Right lung (tissue), 10 donors: ENCODE data around the gene PLBD1. TPM values are rescaled to one million over a fixed set of nuclear protein-coding genes. Genes with fewer than 3 reads are reported as not detected.

Experiments
- DNase-seq, 2 donors: peaks; one replicate each; pipeline ENCODE4 v3.0.0-alpha.2; 2013
- long read RNA-seq, 8 donors: transcript quantifications; one replicate each; lab custom pipeline, GENCODE V29; 2026
- polyA plus RNA-seq, 5 donors: library from polyadenylated mRNA; unstranded; fragments of 120-200 nt; gene quantifications; one replicate each; pipeline versions ENCODE4 v1.2.1 to v1.2.3, GENCODE V29; 2013; ENCODE audit warnings: inconsistent platforms in 1 of 5, low replicate concordance in 1 of 5; ENCODE audit not compliant: insufficient read length in 5 of 5, insufficient read depth in 1 of 5

The PLBD1 gene, protein sequence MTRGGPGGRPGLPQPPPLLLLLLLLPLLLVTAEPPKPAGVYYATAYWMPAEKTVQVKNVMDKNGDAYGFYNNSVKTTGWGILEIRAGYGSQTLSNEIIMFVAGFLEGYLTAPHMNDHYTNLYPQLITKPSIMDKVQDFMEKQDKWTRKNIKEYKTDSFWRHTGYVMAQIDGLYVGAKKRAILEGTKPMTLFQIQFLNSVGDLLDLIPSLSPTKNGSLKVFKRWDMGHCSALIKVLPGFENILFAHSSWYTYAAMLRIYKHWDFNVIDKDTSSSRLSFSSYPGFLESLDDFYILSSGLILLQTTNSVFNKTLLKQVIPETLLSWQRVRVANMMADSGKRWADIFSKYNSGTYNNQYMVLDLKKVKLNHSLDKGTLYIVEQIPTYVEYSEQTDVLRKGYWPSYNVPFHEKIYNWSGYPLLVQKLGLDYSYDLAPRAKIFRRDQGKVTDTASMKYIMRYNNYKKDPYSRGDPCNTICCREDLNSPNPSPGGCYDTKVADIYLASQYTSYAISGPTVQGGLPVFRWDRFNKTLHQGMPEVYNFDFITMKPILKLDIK
- 10 to 100 TPM; 29.4 to 34.1 (median 31.6) TPM for polyA plus RNA-seq
- long read RNA-seq, donor 1, transcript PLBD1-201 (11 exons, 2,426 nt), result major isoform, 12 of 54 reads
- long read RNA-seq, donor 1, partial matches to known transcripts, result 42 of 54 reads
- long read RNA-seq, donor 1, other reads (novel, unspliced or antisense), result 0 of 54 reads
- long read RNA-seq, donor 2, transcript PLBD1-201 (11 exons, 2,426 nt), result major isoform, 8 of 25 reads
- long read RNA-seq, donor 2, partial matches to known transcripts, result 17 of 25 reads
- long read RNA-seq, donor 2, other reads (novel, unspliced or antisense), result 0 of 25 reads
- long read RNA-seq, donor 3, transcript PLBD1-201 (11 exons, 2,426 nt), result major isoform, 8 of 32 reads
- long read RNA-seq, donor 3, partial matches to known transcripts, result 24 of 32 reads
- long read RNA-seq, donor 3, other reads (novel, unspliced or antisense), result 0 of 32 reads
- long read RNA-seq, donor 4, transcript PLBD1-201 (11 exons, 2,426 nt), result major isoform, 7 of 14 reads
- long read RNA-seq, donor 4, partial matches to known transcripts, result 7 of 14 reads
- long read RNA-seq, donor 4, other reads (novel, unspliced or antisense), result 0 of 14 reads
- long read RNA-seq, donor 5, transcript PLBD1-201 (11 exons, 2,426 nt), result major isoform, 15 of 49 reads
- long read RNA-seq, donor 5, partial matches to known transcripts, result 34 of 49 reads
- long read RNA-seq, donor 5, other reads (novel, unspliced or antisense), result 0 of 49 reads
- long read RNA-seq, donor 6, transcript PLBD1-201 (11 exons, 2,426 nt), result major isoform, 15 of 30 reads
- long read RNA-seq, donor 6, partial matches to known transcripts, result 15 of 30 reads
- long read RNA-seq, donor 6, other reads (novel, unspliced or antisense), result 0 of 30 reads
- long read RNA-seq, donor 7, transcript PLBD1-201 (11 exons, 2,426 nt), result major isoform, 15 of 21 reads
- long read RNA-seq, donor 7, partial matches to known transcripts, result 6 of 21 reads
- long read RNA-seq, donor 7, other reads (novel, unspliced or antisense), result 0 of 21 reads
- long read RNA-seq, donor 8, transcript PLBD1-201 (11 exons, 2,426 nt), result major isoform, 8 of 8 reads
- long read RNA-seq, donor 8, partial matches to known transcripts, result 0 of 8 reads
- long read RNA-seq, donor 8, other reads (novel, unspliced or antisense), result 0 of 8 reads

DNA sequence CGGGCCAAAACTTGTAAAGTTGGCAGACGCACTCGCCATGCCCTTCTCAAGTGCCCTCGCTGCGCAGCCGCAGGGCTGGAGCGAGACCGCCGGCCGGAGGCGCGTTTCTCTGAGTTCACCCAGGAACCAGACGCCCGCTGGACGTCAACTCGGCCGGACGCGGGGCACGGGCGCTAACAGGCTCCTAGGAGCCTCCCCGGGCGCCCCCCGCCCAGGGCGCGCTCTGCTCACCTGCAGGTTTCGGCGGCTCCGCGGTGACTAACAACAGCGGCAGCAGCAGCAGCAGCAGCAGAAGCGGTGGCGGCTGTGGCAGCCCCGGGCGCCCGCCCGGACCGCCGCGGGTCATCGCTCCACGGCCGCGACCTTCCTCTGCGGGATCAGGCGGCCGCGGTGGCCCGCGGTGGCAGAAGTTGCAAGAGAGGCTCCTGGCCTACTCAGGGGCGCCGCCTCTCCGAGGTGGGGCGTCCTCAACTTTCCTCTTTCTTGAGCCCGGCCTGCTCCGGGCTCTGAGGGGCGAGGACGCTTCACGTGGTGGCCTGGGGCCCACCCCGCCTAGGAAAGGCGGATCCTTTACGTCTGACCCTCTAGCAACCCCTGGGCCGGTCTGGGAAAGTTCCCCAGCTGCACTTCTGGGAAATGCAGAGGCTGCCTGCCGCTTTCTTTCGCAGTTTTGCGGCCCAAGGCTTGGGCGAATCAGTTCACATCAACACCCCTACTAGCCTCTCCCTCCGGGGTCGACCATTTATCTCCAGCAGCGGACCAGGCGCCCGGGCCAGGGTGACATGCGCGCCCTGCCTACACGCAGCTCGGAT, at the start of gene PLBD1:
Gene PLBD1 (minus strand): TSS at position 533 of the 812 bp plus-strand sequence. CDS start 187 bp downstream, at position 346.
- DNase-seq, result peak; percentile 63 to 69

DNA sequence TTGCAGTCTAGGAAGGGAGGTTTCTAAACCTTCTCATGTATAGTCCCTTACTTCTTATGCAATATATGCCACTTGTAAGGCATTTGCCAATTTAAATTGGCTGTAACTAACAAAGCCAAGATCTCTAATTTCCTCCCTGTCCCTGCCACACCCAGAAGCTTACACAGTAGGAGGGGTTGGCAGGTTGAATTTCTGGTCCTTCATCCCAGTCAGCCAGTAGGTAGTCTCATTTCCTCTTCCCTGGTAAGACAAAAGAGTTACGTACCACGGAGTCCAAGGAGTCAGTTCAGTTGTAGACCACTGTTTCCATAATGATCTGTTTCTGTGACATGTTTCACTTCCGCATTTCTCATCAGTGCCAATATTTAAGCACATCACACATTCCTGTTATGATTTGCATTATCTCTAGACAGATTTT, 47.0 kb upstream of the PLBD1 start:
- DNase-seq, result no peak

DNA sequence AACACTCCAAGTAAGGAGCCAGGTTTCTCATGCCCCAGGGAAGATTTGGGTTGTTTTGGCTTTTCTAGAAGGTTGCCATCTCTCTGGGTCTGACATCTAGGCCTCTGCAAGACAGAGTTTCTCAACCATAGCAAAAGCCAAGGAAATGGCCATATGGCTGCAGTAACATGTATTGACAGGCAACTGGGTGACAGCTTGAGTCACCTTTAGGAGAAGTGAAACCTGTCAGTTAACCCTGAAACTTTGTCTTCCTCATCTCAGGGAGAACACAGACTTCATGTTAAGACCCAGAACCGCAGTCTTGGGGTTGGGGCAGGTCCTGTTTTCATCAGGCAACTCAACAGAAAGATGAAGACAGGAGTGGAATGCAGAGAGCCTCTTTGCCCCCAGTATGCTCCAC, 46.0 kb upstream of the PLBD1 start:
- no peak for DNase-seq

DNA sequence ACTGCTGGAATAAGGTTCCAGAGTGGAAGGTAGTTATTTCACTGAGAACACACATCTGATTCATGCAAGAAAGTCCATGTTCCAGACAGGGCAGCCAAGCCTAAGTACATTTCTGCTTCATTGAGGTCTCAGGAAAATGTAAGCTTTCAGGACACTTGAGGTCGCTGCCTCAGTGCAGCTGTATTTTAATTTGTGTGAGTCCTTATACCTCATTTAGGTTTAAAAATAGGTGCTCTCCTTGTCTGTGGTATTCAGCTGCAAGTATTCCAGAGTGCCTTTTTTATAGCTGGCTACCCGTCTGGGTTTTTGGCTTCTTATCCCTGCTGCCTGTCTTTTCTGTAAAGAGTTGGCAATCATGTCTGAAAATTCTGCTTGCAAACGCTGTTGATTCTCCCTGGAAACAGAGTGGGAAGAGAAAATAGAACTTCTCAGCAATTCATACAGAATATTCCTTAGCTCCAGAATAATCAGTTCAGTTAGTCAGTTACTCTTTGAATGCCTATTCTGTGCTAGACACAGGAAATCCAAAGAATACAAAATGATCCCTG, 45.3 kb upstream of the PLBD1 start:
- DNase-seq, result no peak

DNA sequence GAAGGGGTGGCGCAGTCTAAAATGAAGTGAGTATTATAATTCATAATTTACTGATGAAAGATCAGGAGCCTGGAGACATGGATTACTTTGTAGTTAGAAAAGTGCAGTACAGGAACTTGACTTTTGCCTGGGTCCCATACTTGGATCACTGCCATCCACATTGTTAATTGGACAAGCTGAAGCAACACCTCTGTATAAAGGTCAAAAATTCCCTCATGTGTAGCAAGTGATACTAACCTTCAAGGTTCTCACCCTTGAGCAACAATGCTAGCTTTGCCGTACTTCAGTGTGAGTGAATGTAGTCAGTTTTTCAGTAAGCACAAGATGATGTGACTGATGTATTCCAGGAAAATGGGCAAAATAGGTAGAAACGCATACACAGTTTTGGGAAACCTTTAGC, 44.6 kb upstream of the PLBD1 start:
- no peak for DNase-seq

DNA sequence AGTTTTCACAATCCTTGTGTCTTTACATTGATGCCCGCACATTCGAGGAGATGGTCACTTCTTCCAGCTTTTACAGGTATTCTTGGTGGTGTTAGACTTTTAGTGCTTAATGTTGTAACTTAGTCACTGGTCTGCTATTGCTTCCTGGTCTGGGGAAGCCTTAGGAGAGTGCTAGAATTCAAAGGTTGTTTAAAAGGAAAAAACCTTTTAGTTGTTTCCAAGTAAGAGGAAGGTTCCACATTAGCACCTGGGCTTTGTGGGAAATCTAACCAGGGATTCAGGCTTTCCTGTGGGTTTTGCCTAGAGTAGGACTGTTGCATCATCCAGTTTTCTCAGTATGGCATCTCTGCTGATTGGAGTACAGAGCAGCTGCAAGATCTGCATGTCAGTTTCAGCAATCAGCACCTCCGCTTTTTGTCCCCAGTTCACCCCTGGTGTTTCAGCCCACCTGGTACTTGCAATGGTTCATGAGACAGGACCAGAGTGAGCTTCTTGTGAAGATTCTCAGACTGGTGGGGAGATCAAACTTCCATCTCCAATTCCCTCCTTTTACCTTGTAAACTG, 44.0 kb upstream of the PLBD1 start:
- no peak for DNase-seq

DNA sequence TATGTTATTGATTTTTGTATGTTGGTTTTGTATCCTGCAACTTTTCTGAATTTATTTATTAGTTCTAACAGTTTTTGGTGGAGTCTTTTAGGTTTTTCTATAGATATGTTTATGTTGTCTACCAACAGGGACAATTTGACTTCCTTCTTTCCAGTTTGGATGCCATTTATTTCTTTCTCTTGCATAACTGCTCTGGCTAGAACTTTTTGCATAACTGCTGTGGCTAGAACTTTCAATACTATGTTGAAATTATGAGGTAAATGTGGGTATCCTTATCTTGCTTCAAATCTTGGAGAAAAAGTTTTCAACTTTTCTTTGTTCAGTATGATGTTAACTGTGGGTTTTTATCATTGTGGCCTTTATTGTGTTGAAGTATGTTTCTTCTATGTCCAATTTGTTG, 39.9 kb upstream of the PLBD1 start:
- no peak for DNase-seq

DNA sequence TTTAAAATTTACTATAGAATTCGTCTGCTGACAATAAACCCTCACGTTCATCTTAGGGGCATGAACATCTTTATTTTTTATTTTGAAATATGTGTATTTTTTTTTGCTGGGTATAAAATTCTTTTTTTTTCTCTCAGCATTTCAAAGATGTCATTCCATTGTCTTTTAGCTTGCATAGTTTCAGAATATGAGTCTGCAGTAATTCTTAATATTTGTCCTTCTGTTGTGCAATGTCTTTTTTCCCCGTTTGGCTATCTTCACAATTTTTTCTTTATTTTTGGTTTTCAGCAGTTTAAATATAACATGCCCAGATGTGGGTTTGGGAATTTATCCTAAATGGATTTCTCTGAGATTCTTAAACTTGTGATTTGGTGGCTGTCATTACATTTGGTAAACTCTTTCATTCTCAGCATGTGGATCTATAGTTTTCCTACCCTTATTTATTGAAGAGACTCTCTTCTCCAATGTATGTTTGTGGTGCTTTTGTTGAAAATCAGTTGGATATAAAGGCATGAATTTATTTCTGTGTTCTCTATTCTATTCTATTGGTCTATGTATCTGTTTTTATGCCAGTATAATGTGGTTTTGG, 37.8 kb upstream of the PLBD1 start:
- no peak for DNase-seq

DNA sequence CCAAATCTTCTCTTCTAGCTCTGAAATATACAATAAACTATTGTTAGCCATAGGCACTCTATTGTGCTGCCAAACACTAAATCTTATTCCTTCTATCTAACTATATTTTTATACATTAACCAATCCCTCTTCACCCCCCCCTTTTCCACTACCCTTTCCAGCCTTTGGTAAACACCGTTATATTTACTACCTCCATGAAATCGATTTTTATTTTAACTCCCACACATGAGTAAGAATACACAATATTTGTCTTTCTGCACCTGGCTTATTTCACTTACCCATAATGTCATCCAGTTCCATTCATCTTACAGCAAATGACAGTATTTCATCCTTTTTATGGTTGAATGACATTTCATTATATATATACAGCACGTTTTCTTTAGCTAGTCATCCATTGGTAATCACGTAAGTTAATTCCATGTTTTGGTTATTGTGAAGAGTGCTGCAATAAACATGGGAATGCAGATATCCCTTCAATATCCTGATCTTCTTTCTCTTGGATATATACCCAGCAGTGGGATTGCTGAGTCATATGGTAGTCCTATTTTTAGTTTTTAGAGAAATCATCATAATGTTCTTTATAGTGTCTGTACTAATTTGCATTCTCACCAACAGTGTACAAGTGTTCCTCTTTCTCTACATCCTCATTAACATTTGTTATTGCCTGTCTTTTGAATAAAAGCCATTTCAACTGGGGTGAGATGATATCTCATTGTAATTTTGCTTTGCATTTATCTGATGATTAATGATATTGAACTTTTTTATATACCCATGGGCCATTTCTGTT, 34.2 kb upstream of the PLBD1 start:
- DNase-seq, result no peak

DNA sequence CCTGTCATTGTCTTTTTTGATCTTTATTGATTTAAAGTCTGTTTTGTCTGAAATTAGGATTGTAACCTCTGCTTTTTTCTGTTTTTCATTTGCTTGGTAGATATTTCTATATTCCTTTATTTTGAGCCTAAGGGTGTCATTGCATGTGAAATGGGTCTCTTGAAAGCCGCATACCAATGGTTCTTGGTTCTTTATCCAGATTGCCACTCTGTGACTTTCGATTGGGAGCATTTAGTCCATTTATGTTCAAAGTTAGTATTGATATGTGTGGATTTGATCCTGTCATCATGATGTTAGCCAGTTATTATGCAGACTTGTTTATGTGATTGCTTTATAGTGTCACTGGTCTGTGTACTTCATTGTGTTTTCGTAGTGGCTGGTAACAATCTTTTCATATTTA, 29.8 kb upstream of the PLBD1 start:
- no peak for DNase-seq

DNA sequence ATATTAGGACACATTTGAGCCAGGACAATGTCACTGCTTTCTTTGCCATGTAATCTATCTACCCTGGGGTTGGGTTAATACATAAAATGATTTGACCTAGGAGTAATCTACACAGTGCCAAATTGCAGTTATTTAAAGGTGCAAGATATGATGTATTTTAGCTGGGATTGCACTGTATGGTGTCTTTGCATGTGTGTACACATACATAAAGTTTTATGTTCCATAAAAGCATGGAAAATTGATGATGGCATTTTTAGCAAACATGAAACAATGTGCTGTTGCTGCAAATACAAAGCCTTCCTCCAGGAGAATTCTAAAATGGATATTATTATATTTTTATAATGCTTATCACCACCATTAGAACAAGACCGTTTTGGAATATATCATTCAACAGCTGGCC, 24.0 kb upstream of the PLBD1 start:
- DNase-seq, result no peak

DNA sequence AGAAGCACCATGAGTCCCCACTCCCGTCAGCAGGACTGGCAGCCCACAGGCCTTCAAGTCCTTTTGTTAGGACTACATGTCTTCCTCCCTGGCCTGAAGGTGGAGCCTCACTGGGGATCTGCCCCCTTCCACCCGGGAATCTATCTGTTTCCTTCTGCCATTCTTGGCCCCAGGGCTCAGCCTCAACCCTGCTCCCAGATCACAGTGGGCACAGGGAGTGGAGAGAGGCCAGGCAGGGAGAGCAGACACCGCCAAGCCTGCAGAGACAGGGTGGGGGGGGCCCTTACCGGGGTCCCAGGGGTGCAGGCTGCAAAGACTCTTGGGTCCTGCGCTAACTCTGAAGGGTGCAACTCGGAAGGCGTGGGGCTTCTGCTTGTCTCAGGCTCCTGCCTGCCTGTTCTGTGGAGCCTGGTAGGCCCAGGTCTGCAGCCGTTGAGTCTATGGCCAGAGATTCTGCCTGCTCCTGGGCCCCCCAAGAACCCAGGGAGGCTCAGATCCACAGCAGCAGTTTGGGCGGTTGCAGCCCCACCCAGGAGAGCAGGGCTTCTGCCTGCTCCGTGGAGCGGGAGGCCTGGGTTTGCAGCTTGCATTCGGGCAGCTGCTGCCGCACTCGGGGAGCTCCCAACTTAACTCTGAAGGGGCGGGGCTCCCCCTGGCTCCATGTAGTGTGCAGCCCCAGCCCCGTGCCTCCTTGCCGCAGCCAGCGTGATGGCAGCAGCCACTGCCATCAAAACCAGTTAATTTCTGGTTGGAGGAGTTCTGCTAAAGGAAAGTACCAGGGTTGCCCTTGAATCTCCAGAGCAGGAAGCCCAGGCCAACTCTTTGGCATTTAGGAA, 21.7 kb upstream of the PLBD1 start:
- no peak for DNase-seq

DNA sequence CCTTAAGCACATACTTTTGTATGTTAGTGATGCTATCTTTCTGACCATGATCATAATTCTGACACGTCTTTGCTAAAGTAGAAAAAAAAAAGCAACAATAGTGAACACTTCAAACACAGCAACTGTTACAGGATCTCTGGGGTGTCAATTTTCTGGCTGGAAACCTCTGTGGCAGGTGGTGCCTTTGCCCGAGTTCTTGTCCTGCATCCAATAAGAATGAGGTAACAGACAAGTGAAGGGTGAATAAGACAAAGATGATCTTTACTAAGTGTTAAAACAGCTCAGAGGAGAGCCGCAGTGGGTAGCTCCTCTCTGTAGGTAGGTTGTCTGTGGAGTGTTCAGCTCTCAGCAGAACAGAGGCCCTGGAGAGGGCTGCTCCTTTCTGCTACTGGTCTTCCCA, 20.9 kb upstream of the PLBD1 start:
- no peak for DNase-seq

DNA sequence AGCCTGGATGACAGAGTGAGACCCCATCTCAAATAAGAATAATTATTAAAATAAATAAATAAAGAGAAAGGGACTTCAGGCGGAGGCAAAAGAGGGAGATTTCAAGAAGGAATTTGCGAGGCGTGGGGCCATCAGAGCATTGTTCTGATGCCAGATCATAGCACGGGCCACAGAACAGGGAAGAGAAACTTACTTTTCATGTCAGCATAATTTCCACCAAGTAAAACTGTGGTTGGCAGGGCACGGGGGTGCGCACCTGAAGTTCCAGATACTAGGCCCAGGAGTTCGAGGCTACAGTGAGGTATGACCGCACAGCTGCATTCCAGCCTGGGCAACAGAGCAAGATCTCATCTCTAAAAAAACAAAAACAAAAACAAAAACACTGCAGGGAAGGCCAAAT, 11.0 kb upstream of the PLBD1 start:
- no peak for DNase-seq

DNA sequence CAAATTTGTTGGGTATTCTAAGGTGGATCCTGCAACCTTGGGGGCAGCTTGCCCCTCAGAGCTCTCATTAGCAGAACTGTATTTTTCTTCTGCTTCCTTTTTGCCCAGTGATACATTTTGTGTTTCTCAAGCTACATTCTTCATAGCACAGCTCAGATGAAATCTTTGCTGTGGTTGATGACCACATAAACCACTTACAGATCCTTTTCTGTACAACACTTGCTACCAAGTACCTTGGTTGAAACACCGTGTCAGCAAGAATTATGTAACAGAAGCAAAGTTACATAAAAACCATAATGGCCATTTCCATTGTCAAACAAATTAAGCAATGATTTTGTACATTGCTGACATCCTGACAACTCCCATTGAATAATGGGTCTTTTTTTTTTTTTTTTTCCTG, 9.7 kb upstream of the PLBD1 start:
- DNase-seq, result no peak

DNA sequence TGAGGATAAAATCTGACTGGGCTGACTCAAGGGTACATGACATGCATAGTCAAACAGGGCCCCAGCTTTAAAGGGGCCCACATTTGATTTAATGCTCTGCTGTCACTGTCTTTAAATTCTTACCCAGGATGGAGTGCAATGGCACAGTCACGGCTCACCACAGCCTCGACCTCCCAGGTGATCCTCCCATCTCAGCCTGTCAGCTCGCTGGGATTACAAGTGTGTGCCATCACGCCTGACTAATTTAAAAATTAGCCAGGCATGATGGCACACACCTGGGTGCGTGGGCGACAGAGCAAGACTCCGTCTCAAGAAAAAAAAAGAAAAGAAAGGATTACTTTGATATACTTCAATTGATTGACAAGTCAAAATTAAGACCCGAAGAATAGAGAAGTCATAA, 9.2 kb upstream of the PLBD1 start:
- no peak for DNase-seq

DNA sequence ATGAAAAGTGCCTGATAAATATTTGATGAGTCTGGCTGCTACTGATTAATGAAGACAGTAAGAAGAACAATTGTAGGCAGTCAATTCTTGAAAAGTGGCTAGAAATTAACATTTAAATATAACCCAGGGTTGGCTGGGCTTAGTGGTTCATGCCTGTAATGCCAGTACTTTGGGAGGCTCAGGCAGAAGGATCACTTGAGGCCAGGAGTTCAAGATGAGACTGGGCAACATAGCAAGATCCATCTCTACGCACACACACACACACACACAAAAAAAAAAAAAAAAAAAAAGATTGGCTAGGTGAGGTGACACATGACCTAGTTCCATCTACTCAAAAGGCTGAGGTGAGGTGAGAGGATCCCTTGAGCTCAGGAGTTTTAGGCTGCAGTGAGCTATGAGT, 7.9 kb upstream of the PLBD1 start:
- no peak for DNase-seq
